HG03060 (cell line): ENCODE measurements around the gene FAM47E.
"Not testable (repeated sequence)": the region's sequence is repeated elsewhere in the genome, so short reads cannot be mapped to it uniquely, and the experiment has no call there.

ENCODE experiments used
- ATAC-seq: cut with Tn5 transposase; IDR thresholded peaks from one replicate; pipeline ENCODE4 v1.9.1; 2021; ENCODE audit warnings: low read depth, moderate number of reproducible peaks; ENCODE audit not compliant: unreplicated experiment

The FAM47E gene

GRCh38 chr4:76224171-76224570 is 27.4 kb upstream of the FAM47E start:
- no peak for ATAC-seq

GRCh38 chr4:76226418-76226817 is 25.1 kb upstream of the FAM47E start:
- no peak for ATAC-seq

GRCh38 chr4:76232681-76233080 is 18.8 kb upstream of the FAM47E start:
- ATAC-seq = no peak

GRCh38 chr4:76233083-76233482 is 18.4 kb upstream of the FAM47E start:
- ATAC-seq = no peak

- no peak for ATAC-seq
Measured at GRCh38 chr4:76233529-76233928, 18.0 kb upstream of the FAM47E start.

DNA sequence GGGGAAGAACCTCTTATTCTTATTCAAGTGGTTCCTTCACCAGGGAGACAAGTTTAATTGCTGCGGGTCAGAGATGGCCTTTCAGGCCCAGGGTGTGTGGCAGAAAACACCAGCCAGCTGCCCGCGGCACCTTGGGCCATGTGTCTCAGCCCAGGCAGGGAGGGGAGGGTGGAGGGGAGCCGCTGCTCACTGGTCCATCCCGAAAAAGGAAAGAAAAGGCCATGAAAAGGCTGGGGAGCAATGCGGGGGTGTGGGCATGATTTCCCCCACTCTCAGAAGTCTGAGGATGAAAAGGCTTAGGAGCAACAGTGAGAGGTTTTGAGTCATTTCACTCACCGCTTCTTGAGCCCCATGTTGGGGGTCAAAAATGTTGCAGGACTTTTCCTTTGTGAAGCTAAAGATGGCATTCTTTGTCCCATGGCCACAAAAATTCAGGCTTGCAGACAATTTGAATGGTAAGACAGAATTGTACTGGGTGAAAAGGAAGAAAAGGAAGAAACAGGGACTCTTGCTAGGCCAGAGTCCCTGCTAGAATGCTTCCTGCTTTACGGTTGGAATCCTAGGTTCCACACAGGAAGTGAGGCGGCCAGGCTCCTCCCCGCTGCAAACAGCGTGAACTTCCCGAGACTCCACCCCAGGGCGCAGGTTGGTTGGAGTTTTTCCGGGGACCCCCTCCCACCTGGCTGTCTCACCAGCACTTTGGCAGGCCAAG is 17.4 kb upstream of the FAM47E start:
- no peak for ATAC-seq

GRCh38 chr4:76234679-76235044 is 16.9 kb upstream of the FAM47E start:
- no peak for ATAC-seq

DNA sequence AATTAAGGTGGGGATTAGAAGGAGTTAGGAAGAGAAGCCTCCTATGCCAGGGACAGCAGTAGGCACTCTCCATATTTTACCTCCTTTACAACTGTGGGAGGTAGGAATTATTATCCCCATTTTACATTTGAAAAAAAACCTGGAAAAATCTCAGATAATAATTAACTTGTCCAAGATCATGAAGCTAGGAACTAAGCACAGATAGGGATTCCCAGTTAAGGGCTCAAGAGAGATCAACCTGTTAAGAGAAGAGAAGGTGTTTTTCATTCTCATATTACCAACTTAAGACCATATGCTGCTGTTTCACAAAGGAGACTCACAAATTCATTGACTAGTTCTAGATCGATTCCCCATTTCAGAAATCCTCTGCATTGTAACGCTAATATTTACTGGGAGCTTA is 16.1 kb upstream of the FAM47E start:
- no peak for ATAC-seq

GRCh38 chr4:76235915-76236314 is 15.6 kb upstream of the FAM47E start:
- ATAC-seq = no peak

DNA sequence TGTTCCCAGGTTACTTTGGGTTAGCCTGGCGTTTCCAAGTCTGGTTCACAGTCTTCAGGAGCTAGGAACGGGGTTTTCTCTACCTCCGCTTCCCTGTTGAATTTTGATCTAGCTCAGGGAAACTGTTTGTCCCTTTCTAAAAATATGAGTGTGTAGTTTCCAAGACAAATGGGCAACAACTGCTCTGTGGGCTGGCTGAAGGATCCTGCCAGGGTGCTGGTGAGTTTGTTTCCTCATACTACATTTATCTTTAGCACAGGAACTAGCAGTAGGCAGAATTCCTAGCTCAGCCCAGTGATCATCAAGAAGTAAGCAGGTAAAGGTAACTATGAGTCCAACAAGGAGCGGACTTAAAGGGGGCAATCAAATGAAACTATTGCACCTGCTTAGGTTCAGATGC is 13.3 kb upstream of the FAM47E start:
- ATAC-seq = no peak

- ATAC-seq = no peak
Measured at GRCh38 chr4:76238701-76239100, 12.8 kb upstream of the FAM47E start.

DNA sequence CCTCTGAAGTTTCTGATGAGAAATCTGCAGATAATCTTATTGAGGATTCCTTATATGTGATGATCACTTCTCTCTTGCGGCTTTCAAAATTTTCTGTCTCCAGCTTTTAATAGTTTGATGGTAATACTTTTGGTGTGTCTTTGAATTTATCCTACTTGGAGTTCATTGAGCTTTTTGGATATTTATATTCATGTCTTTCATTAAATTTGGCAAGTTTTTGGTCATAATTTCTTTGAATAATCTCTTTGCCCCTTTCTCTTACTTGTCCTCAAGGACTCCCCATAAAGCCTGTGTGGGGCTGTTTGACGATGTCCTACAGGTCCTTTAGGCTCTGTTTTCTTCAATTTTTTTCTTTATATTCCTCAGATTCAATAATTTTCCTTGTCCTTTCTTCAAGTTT is 11.3 kb upstream of the FAM47E start:
- ATAC-seq = no peak

GRCh38 chr4:76243877-76244276 is 7.6 kb upstream of the FAM47E start:
- not testable (repeated sequence) for ATAC-seq

GRCh38 chr4:76246025-76246424 is 5.5 kb upstream of the FAM47E start:
- no peak for ATAC-seq

GRCh38 chr4:76246852-76247251 is 4.7 kb upstream of the FAM47E start:
- ATAC-seq = no peak

DNA sequence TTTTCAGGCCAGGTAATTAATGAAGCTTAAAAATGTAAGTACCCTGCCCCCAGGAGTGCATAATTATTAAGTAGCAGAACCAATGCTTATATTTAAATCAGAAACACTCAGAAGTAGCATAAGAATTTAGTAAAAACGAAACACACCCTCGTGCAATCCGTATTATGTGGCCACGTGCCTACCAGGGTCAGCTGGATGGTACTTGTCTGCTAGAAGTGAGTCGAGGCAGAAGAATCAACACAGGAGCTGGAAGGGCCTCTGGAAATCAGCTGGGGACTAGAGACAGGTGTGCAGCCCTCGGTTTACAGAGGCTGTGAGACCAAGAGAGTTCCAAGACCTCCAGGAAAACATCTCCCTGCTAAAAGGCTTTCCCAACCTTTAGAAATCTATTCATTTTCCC is 559 bp upstream of the FAM47E start:
- no peak for ATAC-seq

- no peak for ATAC-seq
Measured at GRCh38 chr4:76252271-76252653, 741 bp downstream of the FAM47E start.

GRCh38 chr4:76253511-76253910 is 2.0 kb downstream of the FAM47E start:
- ATAC-seq = no peak

- no peak for ATAC-seq
Measured at GRCh38 chr4:76256032-76256431, 4.5 kb downstream of the FAM47E start.

DNA sequence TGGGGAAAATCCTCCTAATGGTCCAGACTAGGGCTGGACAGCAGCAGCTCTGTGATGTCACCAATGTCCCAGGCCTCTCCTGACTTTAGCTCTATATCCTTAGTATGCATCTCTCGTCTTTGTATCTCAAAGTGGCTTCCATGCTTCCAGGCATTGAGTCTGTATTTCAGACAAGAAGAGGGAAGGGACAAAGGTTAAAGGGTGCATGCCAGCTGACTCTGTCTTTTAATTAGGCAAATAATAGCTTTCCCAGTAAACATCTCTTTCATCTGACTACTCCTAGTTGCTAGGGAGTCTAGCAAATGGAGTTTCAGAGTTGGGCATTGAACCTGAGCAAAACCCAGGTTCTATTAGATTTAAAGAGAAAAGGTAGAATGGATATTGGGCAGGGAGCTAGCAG is 5.4 kb downstream of the FAM47E start:
- no peak for ATAC-seq

GRCh38 chr4:76257824-76258223 is 6.3 kb downstream of the FAM47E start:
- ATAC-seq = no peak

DNA sequence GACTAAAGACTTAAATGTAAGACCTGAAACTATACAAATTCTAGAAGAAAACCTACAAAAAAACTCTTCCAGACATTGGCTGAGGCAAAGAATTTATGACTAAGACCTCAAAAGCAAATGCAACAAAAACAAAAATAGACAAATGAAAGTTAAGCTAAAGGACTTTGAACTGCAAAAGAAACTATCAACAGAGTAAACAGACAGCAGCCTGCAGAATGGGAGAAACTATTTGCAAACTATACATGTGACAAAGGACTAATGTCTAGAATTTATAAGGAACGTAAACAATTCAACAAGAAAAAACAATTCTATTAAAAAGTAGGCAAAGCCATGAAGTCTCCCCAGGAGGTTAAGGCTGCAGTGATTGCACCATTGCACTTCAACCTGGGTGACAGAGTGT is 9.1 kb downstream of the FAM47E start:
- ATAC-seq = no peak

DNA sequence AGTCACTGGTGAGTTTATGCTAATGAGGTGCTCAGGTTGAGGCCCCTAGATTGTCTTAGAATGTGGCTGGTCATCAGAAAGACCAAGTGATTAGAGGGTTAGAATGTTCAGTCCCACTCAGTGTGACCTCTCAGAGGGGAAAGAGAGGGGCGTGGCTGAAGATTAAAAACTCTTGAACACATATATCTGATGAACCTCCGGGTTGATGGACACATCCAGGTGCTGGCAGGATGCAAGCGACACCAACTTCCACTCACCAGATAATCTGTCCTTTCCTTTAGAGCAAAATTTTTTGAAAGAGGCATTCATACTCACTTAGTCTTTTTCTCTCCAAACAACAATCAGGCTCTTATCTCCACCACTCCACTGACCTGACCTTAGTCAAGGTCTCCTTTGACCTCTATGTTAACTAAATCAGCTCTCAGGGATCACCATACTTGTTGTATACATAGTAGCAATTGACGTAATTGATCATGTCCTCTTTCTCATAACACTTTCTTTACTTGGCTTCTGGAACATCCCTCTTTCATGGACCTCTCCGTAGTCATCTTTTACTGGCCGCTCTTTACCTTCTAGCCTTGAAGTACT is 14.2 kb downstream of the FAM47E start:
- ATAC-seq = no peak
